Neural cell (in vitro differentiated cells): ENCODE data around the gene ZNF556. TPM values are rescaled to one million over a fixed set of nuclear protein-coding genes. Genes with fewer than 3 reads are reported as not detected.

Experiments used
- H2AFZ ChIP-seq: fragments of 200-600, 300-800 bp; sonication (generic), shearing (Covaris generic); 2 replicates; pipeline ENCODE4 v1.6.0; 2014; ENCODE audit warnings: low read depth, mild to moderate bottlenecking, antibody characterized with exemption, low read length, moderate library complexity
- H3F3A ChIP-seq: fragments of 200-600 bp; shearing (Covaris generic); 2 replicates; pipeline ENCODE4 v1.6.1; 2016; ENCODE audit warnings: mild to moderate bottlenecking, moderate library complexity, mixed read lengths, antibody characterized with exemption, low read length; ENCODE audit not compliant: insufficient read depth, poor library complexity, severe bottlenecking
- H3K27ac ChIP-seq: fragments of 200-600, 300-800 bp; sonication (generic), shearing (Covaris generic); 2 replicates; pipeline ENCODE4 v1.5.1; 2014; ENCODE audit warnings: mild to moderate bottlenecking, low read length, moderate library complexity
- H3K27me3 ChIP-seq: fragments of 300-800, 200-600 bp; sonication (generic), shearing (Covaris generic); 2 replicates; pipeline ENCODE4 v1.6.0; 2014; ENCODE audit warnings: mild to moderate bottlenecking, low read depth, low read length, moderate library complexity; ENCODE audit not compliant: insufficient read depth
- H3K36me3 ChIP-seq: fragments of 300-800, 200-600 bp; sonication (generic), shearing (Covaris generic); 2 replicates; pipeline ENCODE4 v1.5.1; 2014; ENCODE audit warnings: mild to moderate bottlenecking, antibody characterized with exemption, low read length, moderate library complexity; ENCODE audit not compliant: insufficient read depth
- H3K4me2 ChIP-seq: fragments of 300-800, 200-600 bp; sonication (generic), shearing (Covaris generic); 2 replicates; pipeline ENCODE4 v1.6.0; 2014; ENCODE audit warnings: mild to moderate bottlenecking, low read length
- H3K4me3 ChIP-seq: fragments of 300-800, 200-600 bp; sonication (generic), shearing (Covaris generic); 2 replicates; pipeline ENCODE4 v1.5.1; 2014; ENCODE audit warnings: mild to moderate bottlenecking, low read length, moderate library complexity
- H3K79me2 ChIP-seq: fragments of 200-600 bp; shearing (Covaris generic); replicated peaks from 2 replicates; pipeline ENCODE4 v1.6.0; 2014; ENCODE audit warnings: mild to moderate bottlenecking, low read length, moderate library complexity; ENCODE audit not compliant: insufficient read depth
- H3K9ac ChIP-seq: fragments of 300-800, 200-600 bp; sonication (generic), shearing (Covaris generic); 2 replicates; pipeline ENCODE4 v1.6.1; 2016; ENCODE audit warnings: mild to moderate bottlenecking, low read length, mixed read lengths
- H3K9me2 ChIP-seq: fragments of 200-600 bp; shearing (Covaris generic); 2 replicates; pipeline ENCODE4 v1.6.1; 2016; ENCODE audit warnings: mild to moderate bottlenecking, low read length, mixed read lengths; ENCODE audit not compliant: insufficient read depth
- H3K9me3 ChIP-seq: fragments of 200-600, 300-800 bp; sonication (generic), shearing (Covaris generic); 2 replicates; pipeline ENCODE4 v1.6.1; 2016; ENCODE audit warnings: mild to moderate bottlenecking, mixed run types, low read length, moderate library complexity, mixed read lengths
- H4K20me1 ChIP-seq: fragments of 200-600 bp; shearing (Covaris generic); 2 replicates; pipeline ENCODE4 v1.6.1; 2016; ENCODE audit warnings: mild to moderate bottlenecking, mixed run types; ENCODE audit not compliant: insufficient read depth
- EP300 ChIP-seq: fragments of 450-650 bp; conservative IDR thresholded peaks from 2 replicates; pipeline ENCODE4 v1.6.1; 2014; ENCODE audit warnings: antibody characterized with exemption, mild to moderate bottlenecking, moderate library complexity; ENCODE audit not compliant: poor library complexity, severe bottlenecking
- EZH2 ChIP-seq: fragments of 200-600, 300-800 bp; shearing (Covaris generic), sonication (generic); IDR thresholded peaks from 2 replicates; pipeline ENCODE4 v1.6.1; 2014; ENCODE audit warnings: antibody characterized with exemption, low read length, borderline replicate concordance, mild to moderate bottlenecking; ENCODE audit not compliant: insufficient read depth, poor library complexity, severe bottlenecking
- MXI1 ChIP-seq: fragments of 450-650 bp; conservative IDR thresholded peaks from 2 replicates; pipeline ENCODE4 v1.6.1; 2014; ENCODE audit warnings: antibody characterized with exemption, mild to moderate bottlenecking; ENCODE audit not compliant: poor library complexity, severe bottlenecking
- POLR2AphosphoS5 ChIP-seq: IDR thresholded peaks from 2 replicates; pipeline ENCODE4 v1.6.1; 2012
- RAD21 ChIP-seq: fragments of 450-650 bp; conservative IDR thresholded peaks from 2 replicates; pipeline ENCODE4 v1.6.1; 2014; ENCODE audit warnings: antibody characterized with exemption, mild to moderate bottlenecking, moderate library complexity
- SMC3 ChIP-seq: fragments of 450-650 bp; conservative IDR thresholded peaks from 2 replicates; pipeline ENCODE4 v1.6.1; 2014; ENCODE audit warnings: antibody characterized with exemption, mild to moderate bottlenecking, moderate library complexity; ENCODE audit not compliant: poor library complexity
- TAF1 ChIP-seq: IDR thresholded peaks from 2 replicates; pipeline ENCODE4 v1.6.1; 2012; ENCODE audit warnings: low read depth
- polyA plus RNA-seq: library from polyadenylated mRNA; depleted of rRNA; stranded (reverse); fragments of >200 nt; gene quantifications from 2 replicates; pipeline ENCODE4 v1.2.3, GENCODE V29; 2014
- TF ChIP-seq, protein P1 (sequence below): fragments of 450-650 bp; IDR thresholded peaks from 2 replicates; pipeline ENCODE4 v1.5.1; 2014; ENCODE audit warnings: antibody characterized with exemption, mild to moderate bottlenecking, moderate library complexity; ENCODE audit not compliant: poor library complexity, severe bottlenecking
- TF ChIP-seq, protein P2 (sequence below): IDR thresholded peaks from 2 replicates; pipeline ENCODE4 v1.6.1; 2012; ENCODE audit warnings: borderline replicate concordance

The ZNF556 gene
- polyA plus RNA-seq, 1 donor from 2014 or later, result 0.28 TPM

DNA sequence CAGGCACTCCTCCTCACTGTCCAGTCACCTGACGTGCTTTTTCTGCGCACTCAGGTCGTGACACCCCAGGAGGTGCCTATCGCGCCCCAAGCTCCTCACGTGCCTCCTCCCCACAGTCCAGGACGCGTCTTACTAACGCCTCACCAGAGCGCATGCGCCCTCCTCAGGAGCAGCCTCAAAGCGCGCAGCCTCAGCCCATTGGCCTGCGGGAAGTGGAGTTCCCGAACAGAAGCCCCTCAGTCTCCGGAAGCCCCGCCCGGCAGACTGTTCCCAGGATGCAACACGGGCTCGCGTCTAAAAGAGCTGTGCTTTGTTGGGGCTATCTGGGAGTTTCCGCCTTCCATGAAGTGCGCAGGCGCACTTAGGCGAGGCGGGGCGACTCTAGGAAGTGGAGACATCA, 8.3 kb upstream of the ZNF556 start:
- Histone ChIP-seq H3K4me2 (no peak overlapping the region), H3K36me3 (peaks cover 13% of the 10 kb centered on the region), H3K4me3 (no peak overlapping the region), H3K79me2 (no peaks in the 10 kb centered on the region), H3K9me2 (no peaks in the 10 kb centered on the region), H3K27ac (no peak overlapping the region), H3F3A (no peaks in the 10 kb centered on the region), H3K27me3 (no peaks in the 10 kb centered on the region), H3K9ac (no peak overlapping the region), H3K9me3 (peaks cover 8% of the 10 kb centered on the region), H4K20me1 (no peaks in the 10 kb centered on the region), H2AFZ (no peak overlapping the region)
- TF ChIP-seq EP300 (no peak), POLR2AphosphoS5 (no peak), RAD21 (no peak), MXI1 (no peak), SMC3 (no peak)
- TF ChIP-seq, protein P1, sequence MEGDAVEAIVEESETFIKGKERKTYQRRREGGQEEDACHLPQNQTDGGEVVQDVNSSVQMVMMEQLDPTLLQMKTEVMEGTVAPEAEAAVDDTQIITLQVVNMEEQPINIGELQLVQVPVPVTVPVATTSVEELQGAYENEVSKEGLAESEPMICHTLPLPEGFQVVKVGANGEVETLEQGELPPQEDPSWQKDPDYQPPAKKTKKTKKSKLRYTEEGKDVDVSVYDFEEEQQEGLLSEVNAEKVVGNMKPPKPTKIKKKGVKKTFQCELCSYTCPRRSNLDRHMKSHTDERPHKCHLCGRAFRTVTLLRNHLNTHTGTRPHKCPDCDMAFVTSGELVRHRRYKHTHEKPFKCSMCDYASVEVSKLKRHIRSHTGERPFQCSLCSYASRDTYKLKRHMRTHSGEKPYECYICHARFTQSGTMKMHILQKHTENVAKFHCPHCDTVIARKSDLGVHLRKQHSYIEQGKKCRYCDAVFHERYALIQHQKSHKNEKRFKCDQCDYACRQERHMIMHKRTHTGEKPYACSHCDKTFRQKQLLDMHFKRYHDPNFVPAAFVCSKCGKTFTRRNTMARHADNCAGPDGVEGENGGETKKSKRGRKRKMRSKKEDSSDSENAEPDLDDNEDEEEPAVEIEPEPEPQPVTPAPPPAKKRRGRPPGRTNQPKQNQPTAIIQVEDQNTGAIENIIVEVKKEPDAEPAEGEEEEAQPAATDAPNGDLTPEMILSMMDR, result no peak

DNA sequence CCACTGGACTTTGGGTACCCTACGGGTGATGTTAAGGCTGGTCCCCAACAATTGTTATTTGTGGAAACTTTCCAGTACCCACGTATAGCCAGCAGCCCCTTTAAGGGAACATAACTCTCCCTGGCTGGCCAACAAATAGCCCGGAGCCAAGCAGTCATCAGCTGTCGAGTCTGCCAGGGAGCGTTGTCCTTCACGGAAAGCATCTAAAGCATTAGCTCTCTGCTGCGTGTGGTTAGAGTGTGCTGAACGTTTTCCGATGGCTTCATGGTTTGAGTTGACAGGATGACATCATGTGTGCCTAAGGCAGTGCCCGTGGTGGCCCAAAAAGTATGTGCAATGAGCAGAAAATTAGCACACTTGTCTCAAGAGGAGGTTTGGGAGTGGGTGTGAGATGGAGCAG, 3.3 kb upstream of the ZNF556 start:
- H3F3A ChIP-seq, result no peaks in the 10 kb centered on the region
- no peak overlapping the region for H3K4me3 ChIP-seq
- H2AFZ ChIP-seq, result no peak overlapping the region
- TF ChIP-seq EP300, result no peak
- TF ChIP-seq, protein P1, result no peak
- TF ChIP-seq, protein P2, sequence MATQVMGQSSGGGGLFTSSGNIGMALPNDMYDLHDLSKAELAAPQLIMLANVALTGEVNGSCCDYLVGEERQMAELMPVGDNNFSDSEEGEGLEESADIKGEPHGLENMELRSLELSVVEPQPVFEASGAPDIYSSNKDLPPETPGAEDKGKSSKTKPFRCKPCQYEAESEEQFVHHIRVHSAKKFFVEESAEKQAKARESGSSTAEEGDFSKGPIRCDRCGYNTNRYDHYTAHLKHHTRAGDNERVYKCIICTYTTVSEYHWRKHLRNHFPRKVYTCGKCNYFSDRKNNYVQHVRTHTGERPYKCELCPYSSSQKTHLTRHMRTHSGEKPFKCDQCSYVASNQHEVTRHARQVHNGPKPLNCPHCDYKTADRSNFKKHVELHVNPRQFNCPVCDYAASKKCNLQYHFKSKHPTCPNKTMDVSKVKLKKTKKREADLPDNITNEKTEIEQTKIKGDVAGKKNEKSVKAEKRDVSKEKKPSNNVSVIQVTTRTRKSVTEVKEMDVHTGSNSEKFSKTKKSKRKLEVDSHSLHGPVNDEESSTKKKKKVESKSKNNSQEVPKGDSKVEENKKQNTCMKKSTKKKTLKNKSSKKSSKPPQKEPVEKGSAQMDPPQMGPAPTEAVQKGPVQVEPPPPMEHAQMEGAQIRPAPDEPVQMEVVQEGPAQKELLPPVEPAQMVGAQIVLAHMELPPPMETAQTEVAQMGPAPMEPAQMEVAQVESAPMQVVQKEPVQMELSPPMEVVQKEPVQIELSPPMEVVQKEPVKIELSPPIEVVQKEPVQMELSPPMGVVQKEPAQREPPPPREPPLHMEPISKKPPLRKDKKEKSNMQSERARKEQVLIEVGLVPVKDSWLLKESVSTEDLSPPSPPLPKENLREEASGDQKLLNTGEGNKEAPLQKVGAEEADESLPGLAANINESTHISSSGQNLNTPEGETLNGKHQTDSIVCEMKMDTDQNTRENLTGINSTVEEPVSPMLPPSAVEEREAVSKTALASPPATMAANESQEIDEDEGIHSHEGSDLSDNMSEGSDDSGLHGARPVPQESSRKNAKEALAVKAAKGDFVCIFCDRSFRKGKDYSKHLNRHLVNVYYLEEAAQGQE, result no peak
- TF ChIP-seq RAD21, result no peak
- no peak for TF ChIP-seq POLR2AphosphoS5
- TF ChIP-seq TAF1, result no peak
- TF ChIP-seq EZH2, result no peak
- no peak for TF ChIP-seq SMC3
- no peak for TF ChIP-seq MXI1
- H3K36me3 ChIP-seq, result no peaks in the 10 kb centered on the region
- no peak overlapping the region for H3K27ac ChIP-seq
- no peaks in the 10 kb centered on the region for H3K27me3 ChIP-seq
- H3K9me2 ChIP-seq, result no peaks in the 10 kb centered on the region
- no peaks in the 10 kb centered on the region for H3K9me3 ChIP-seq
- H3K9ac ChIP-seq, result no peak overlapping the region
- no peaks in the 10 kb centered on the region for H4K20me1 ChIP-seq
- H3K79me2 ChIP-seq, result no peaks in the 10 kb centered on the region
- no peak overlapping the region for H3K4me2 ChIP-seq
